ENCODE measurements around the gene RHBDL1. TPM values are rescaled to one million over a fixed set of nuclear protein-coding genes. Genes with fewer than 3 reads are reported as not detected.

Gene RHBDL1
- total and polyA plus RNA-seq, 9 of the 15 experiments (the other 6 are each of a cell fraction or from before 2014, with no cell fraction given) = 0.03 to 5.6 (median 1.3) TPM; not detected in 1

- TF ChIP-seq ZNF197 (CRISPR knock-in tag; IDR thresholded peaks at IDR 0.05; ENCODE audit: low read depth) = no peak
- TF ChIP-seq SMC3 (conservative IDR thresholded peaks at IDR 0.05; ENCODE audit: insufficient read depth, low read depth, low read length) = peak; percentile 29; the same call in 1 of the 2 replicates
- no peak for TF ChIP-seq ZNF778 (CRISPR knock-in tag; IDR thresholded peaks at IDR 0.05)
- TF ChIP-seq MAX (CRISPR knock-in tag; IDR thresholded peaks at IDR 0.05) = peak; percentile 88
- TF ChIP-seq ZKSCAN1 (IDR thresholded peaks at IDR 0.05; ENCODE audit: low read depth, low read length) = 0 out of 2 replicates have a peak, but pooled peaks have one; percentile 34
- TF ChIP-seq HDGF (IDR thresholded peaks at IDR 0.05) = peak; percentile 82; the same call in 1 of the 2 replicates
- no peak for TF ChIP-seq ELK1 (CRISPR knock-in tag; IDR thresholded peaks at IDR 0.05)
- no peak for TF ChIP-seq MCM3 (IDR thresholded peaks at IDR 0.05)
- no peak for TF ChIP-seq PHF20 (IDR thresholded peaks at IDR 0.05; ENCODE audit: partially characterized antibody)
- TF ChIP-seq MNT (conservative IDR thresholded peaks at IDR 0.05) = peak; percentile 49 to 72; a peak in 2 of 4 replicates
- TF ChIP-seq ZNF124 (CRISPR knock-in tag; IDR thresholded peaks at IDR 0.05) = no peak
- TF ChIP-seq RBFOX2 (IDR thresholded peaks at IDR 0.05; ENCODE audit: low read depth, low read length) = peak; percentile 74
- TF ChIP-seq BRD4 (IDR thresholded peaks at IDR 0.05) = no peak
- TF ChIP-seq FOXJ2 (tag; IDR thresholded peaks at IDR 0.05) = no peak
- peak; percentile 44; the same call in 1 of the 2 replicates for TF ChIP-seq MYC (IDR thresholded peaks at IDR 0.05; ENCODE audit: low read depth, low read length)
- no peak for TF ChIP-seq MYC (CRISPR knock-in tag; IDR thresholded peaks at IDR 0.05; ENCODE audit: borderline replicate concordance, low read depth)
- TF ChIP-seq ASH1L (IDR thresholded peaks at IDR 0.05; ENCODE audit: borderline replicate concordance, low read depth, partially characterized antibody) = no peak
- no peak for TF ChIP-seq GTF2F1 (IDR thresholded peaks at IDR 0.05; ENCODE audit: low read depth, low read length)
- no peak for TF ChIP-seq ZNF23 (CRISPR knock-in tag; IDR thresholded peaks at IDR 0.05)
- 0 out of 2 replicates have a peak, but pooled peaks have one; percentile 34 for TF ChIP-seq SMARCA4 (IDR thresholded peaks at IDR 0.05)
- peak; percentile 50; the same call in 1 of the 2 replicates for TF ChIP-seq USF1 (CRISPR knock-in tag; IDR thresholded peaks at IDR 0.05)
- TF ChIP-seq MEIS2 (IDR thresholded peaks at IDR 0.05; ENCODE audit: partially characterized antibody) = no peak
- no peak for TF ChIP-seq ZNF449 (CRISPR knock-in tag; IDR thresholded peaks at IDR 0.05)
- TF ChIP-seq XRCC3 (IDR thresholded peaks at IDR 0.05) = no peak
- TF ChIP-seq WHSC1 (IDR thresholded peaks at IDR 0.05; ENCODE audit: low read length) = no peak
- no peak for TF ChIP-seq TCF7L2 (IDR thresholded peaks at IDR 0.05; ENCODE audit: low read depth, low read length)
These were observed 14.8 kb upstream of the RHBDL1 start (continued) for GRCh38 chr16:660459-661183.

Data from K562 (cell line).